HG03520 (cell line): ENCODE results near the gene CLDN9.

Source experiments
- ATAC-seq: cut with Tn5 transposase; IDR thresholded peaks from one replicate; pipeline ENCODE4 v1.9.1; 2021; ENCODE audit warnings: mild to moderate bottlenecking, moderate library complexity; ENCODE audit not compliant: unreplicated experiment

The CLDN9 gene

GRCh38 chr16:2991566-2992261 is 21.0 kb upstream of the CLDN9 start:
- no peak for ATAC-seq

DNA sequence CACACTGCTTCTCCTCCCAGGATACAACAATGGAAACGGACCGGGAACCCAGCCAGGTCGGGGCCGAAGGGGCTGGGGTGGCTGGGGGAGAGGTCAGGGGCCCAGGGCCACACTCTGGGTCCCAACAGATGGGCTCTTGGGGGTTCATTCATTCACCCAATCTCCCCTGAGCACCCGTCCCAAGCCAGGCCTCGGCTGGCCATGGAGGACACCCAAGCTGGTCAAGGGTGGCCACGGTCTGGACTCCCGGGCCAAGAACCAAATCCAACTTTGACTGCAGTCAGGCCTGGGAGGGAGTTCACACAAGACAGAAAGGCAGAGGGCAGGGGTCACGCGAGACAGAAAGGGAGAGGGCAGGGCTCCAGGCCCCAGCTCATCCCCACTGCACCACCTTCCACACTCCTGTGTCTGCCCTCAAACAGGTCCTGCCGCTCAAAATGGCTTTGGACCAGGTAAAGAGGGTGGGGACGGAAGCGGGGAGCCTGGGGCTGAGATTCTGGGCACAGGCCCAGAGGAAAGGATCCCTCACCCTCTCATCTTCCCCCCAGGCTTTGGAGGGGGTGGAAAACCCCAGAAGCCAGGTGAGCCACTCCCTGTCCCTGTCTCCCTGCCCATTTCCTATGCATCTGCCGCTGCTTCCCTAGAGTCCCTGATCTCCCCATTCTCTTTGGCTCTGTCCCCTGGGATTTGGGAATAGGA is 20.2 kb upstream of the CLDN9 start:
- ATAC-seq: no peak

- ATAC-seq: no peak
Observed at GRCh38 chr16:2996298-2996697, 16.4 kb upstream of the CLDN9 start.

DNA sequence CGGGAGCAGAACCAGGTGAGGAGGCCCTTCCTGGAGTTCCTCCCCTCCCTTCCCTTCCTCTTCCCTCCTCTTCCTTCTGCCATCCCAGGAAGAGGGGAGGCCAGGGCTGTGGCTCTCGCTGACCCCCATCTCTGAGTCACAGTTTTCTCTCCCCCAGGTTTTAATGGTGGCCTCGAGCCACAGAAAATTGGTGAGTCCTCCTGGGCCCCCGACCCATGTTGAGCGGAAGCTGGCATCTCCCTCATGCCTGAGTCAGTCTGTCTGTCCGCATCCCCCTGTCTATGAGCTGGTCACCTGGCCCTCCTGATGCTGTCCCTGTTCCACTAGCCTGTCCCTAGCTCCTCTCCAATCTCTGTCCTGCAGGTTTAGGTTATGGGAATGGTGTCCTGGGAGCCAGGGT is 12.8 kb upstream of the CLDN9 start:
- ATAC-seq: no peak

- ATAC-seq: no peak
Observed at GRCh38 chr16:3000540-3000939, 12.2 kb upstream of the CLDN9 start.

DNA sequence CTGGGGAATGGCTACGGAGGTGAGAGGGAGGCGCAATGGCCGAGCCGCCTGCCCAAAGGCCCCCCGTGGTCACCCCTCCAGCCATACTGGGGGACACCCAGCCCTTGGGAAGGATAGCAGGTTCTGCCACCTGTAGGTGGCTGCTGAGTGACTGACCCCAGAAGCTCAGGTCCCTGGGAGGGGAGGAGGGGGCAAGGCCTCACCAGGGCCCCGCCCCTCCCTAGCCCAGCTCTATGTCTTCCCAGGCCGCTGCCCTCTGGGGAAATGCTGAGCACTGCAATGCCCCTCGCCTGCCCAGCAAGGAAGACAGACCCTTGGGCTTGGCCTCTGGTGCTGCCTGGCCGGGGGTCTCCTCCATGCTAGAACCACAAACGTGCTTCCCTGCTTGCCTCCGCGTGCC is 11.4 kb upstream of the CLDN9 start:
- no peak for ATAC-seq

DNA sequence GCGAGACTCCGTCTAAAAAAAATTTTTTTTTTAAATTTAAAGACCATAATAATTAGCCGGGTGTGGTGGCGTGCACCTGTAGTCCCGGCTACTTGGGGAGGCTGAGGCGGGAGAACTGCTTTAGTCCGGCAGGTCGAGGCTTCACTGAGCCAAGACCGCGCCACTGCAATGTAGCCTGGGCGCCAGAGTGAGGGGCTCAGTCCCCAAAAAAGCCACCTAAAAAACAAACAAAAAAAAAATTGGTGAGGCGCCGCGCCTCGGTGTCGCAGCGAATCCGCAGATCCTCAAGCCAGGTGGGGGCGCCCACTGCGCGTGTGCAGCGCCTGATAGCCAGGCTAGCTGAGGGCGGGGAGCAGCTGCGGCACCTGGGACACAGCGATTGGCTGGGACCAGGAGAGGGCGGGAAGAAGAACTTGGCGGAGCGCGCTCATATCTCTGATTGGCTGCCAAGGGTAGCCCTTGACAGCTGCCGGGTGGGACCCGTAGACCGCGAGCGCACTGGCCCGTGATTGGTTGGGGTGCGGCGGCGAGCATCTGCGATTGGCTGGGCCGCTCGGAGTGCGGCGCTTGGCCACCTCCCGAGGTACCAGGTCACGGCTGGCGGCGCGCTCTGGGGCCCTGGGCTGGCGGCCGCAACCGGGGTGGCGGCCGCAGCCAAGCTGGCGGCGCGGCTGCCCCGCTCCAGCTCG is 9.0 kb upstream of the CLDN9 start:
- peak; percentile 95 for ATAC-seq

DNA sequence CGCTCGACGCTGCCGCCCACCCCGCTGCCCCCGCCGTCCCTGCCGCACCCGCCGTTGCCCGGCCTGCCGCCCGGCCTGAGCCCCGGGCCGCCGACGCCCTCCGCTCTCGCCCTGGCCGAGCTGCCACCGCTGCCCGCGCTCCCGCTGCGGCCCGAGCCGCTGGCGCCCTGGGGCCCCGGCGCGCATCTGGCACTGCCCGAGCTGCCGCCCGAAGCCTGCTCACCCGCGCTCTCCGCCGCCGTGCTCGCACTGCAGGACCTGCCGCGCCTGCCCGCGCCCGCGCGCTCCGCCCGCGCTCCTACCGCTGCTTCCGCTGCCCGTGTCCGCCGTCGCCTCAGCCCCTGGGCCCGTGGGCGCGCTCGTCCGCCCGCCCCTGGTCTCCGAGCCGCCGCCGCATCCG is 8.4 kb upstream of the CLDN9 start:
- peak; percentile 13 for ATAC-seq

- ATAC-seq: no peak
Observed at GRCh38 chr16:3004781-3005284, 7.9 kb upstream of the CLDN9 start.

DNA sequence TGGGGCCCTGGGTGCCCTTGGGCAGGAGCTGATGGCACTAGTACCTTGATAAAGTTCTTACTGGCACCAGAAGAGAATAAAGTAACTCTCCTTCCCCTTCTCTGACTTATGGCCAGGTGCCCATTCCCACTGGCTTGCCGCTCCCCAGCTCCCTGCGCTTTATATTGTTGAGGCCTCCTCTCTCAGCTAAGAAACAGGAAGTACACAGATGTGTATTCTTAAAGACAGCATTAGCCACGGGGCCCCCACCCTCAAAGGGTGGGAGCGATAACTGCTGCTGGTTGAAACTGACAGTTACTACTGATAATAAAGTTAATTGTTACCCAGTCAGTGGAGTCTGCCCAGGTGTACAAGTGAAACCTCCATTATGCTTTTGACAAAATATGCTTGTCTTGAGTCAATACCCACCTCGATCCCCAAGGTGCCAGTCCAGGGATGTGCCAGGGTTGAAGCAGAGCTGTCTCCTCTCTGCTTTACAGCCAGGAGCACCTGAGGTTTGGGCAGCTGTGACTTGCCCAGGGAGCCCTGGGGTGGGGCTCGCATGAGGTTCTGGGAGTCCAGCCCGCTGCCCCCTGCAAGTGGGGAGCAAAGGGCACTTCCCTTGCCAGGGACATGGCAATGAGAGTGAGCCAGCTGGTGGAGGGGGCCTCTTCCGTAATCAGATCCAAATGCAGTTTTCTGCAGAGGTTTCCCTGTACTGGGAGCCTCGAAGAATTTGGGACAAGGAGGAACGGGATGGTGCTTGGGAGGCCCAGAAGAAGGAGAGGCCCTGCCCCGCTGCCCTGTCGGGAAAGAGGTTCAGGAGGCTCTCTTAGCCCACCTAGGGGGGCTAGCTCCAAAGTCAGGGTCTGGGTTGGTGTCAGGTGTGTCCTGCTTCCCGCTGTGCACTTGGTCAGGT is 5.4 kb upstream of the CLDN9 start:
- no peak for ATAC-seq

- no peak for ATAC-seq
Observed at GRCh38 chr16:3007957-3008689, 4.6 kb upstream of the CLDN9 start.

DNA sequence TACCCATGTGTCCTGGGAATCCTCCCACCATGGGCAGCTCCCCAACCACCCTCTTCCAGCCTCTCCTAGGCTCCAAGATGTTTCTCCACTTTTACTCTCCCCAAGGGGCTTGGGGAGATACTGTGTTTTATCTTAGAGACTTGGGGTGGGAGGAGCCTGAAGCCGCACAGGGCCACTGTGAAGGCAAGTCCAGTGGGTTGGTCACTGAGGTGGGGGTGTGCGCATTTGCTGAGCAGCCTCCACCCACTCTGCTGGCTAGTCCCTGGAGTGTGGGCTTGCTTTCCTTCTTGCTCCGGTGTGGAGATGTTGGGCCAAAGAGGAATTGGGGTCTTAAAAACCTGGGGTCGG is 4.1 kb upstream of the CLDN9 start:
- ATAC-seq: no peak

DNA sequence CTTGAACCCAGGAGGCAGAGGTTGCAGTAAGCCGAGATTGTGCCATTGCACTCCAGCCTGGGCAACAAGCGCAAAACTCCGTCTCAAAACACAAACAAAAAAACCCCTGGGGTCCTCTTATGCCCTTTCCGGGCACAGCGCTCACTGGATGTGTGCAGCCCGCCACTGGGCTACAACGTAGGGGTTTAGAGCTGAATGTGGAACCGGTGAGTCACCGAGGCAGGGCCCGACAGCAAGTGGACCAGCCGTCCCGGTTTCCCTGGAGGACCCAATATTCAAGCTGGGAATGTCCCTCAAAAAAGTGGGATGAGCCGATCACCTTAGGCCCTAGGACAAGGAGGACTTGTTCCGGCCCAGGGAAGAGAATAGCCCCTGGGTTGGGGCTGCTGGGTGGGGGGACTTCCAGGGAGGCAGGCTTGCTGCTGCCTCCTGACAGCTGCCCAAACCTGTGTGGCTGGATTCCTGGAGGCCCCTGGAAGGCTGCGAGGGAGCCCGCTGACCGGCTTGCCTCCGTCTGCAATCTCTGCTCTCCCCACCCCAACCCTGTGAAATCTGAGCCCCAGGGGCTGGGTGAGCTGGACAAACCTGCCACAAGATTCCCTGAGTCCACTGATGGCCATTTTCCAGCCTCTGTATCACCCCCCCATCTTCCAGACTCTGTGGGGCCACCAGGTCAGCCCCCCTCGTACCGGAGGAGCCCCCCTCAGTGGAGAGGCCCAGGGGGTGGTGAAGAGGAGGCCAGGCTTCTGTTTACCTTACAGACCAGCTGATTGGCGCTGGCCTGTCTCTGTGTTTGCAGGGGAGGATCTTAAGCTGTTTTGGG is 2.9 kb upstream of the CLDN9 start:
- ATAC-seq: no peak

DNA sequence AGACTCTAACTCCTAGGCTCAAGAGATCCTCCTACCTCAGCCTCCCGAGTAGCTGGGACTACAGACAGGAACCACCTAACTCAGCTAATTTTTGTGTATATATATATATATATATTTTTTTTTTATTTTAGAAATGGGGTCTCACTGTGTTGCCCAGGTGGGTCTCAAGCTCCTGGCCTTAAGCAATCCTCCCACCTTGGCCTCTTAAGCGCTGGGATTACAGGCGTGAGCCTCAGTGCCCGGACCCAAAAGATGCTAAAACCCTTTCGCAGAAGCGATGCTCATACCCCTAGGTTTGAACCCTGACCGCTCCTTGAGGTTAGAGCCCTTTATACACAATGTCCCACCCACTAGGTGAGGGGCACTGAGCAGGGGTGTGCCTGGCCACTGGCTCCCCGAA is 2.2 kb upstream of the CLDN9 start:
- no peak for ATAC-seq

DNA sequence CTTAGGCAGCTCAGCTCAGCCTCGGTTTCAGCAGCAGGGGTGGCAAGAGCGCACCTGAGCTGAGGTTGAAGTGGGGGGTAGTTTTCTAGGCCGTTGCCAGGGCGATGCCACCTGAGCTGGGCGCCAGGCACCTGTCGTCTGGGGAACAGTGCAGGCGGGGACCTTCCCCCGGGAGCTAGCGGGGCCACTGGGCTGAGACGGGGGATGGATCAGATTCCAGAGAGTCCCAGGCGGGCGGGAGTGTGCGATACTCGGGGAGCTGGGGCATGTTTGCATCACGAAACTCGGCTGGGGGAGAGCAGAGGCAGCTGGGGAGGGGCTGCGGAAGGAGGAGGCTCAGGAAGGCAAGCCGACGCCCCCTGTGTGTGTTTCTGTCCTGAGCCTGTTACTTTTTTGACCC is 477 bp upstream of the CLDN9 start:
- no peak for ATAC-seq

DNA sequence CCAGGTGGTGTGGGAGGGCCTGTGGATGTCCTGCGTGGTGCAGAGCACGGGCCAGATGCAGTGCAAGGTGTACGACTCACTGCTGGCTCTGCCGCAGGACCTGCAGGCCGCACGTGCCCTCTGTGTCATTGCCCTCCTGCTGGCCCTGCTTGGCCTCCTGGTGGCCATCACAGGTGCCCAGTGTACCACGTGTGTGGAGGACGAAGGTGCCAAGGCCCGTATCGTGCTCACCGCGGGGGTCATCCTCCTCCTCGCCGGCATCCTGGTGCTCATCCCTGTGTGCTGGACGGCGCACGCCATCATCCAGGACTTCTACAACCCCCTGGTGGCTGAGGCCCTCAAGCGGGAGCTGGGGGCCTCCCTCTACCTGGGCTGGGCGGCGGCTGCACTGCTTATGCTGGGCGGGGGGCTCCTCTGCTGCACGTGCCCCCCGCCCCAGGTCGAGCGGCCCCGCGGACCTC is 798 bp downstream of the CLDN9 start:
- ATAC-seq: no peak

DNA sequence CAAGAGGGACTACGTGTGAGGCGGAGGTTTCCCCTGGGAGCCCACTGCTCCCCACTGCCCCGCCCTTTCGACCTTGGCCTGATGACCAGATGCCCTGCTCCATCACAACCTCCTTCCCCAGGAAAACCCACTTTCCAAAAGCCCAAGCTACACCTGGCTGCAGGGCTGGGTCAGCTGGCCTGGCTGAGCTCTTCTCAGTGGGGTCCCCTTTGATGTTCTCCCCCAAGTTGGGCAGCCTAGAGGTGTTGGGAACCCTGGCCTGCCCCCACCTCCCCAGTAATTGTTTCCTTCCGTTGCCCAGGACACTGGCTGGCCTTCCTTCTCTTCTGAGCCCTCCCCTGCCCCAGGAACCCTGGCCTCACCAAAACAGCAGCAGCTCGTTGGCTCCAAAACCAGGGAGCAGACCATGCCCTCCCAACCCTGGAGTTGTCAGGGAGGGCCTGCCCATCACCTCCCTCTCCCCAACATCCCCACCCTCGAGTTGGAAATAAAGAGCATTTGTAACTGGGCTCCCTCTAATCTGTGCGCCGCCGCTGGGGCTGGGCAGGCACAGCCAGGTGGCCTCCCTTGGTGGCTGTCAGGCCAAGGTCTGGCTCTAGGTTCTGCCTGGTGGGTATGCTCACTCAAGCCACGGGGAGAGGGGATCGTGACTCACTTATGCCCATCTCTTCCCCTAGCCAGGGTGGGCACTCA is 1.4 kb downstream of the CLDN9 start:
- ATAC-seq: no peak

DNA sequence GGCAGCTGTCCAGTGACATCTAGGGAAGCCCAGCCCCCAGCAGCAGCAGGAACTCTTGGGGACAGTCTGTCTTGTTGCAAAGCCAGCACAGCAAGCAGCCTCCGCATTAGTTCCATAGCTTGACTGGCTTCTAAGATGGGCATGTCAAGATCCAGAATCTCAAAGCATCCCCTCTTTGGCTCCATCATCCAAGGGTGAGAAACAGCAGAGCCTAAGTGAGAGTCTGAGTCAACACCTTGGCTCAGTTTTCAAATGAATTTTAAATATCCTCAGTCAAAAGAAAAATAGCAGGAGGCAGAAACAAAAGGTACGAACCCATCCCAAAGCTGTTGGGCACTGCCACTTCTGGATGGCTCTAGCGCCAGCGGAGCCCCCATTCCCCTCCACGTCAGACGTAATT is 2.2 kb downstream of the CLDN9 start:
- no peak for ATAC-seq
